NCI-H524 (cell line): Measurements from ENCODE around the gene MYL12A.

Experiments used
- DNase-seq, 2 experiments: peaks; one replicate each; lab custom pipeline; 2025; lab: John Stamatoyannopoulos, UW

MYL12A gene

GRCh38 chr18:3225588-3225987 lies 22.0 kb upstream of the MYL12A start:
- DNase-seq: no peak

- DNase-seq: no peak
Observed at GRCh38 chr18:3226048-3226447, 21.6 kb upstream of the MYL12A start.

GRCh38 chr18:3230401-3231334 lies 16.9 kb upstream of the MYL12A start:
- no peak for DNase-seq

GRCh38 chr18:3233004-3233403 lies 14.6 kb upstream of the MYL12A start:
- DNase-seq: no peak

GRCh38 chr18:3233433-3234168 lies 14.0 kb upstream of the MYL12A start:
- DNase-seq: no peak

- DNase-seq: no peak
Observed at GRCh38 chr18:3234457-3234856, 13.1 kb upstream of the MYL12A start.

GRCh38 chr18:3235846-3236245 lies 11.8 kb upstream of the MYL12A start:
- DNase-seq: no peak

GRCh38 chr18:3236470-3236869 lies 11.1 kb upstream of the MYL12A start:
- DNase-seq: no peak

GRCh38 chr18:3238742-3239141 lies 8.9 kb upstream of the MYL12A start:
- DNase-seq: no peak

- no peak for DNase-seq
Observed at GRCh38 chr18:3245185-3245564, 2.4 kb upstream of the MYL12A start.

- DNase-seq: peak; percentile 71 to 89
Observed at GRCh38 chr18:3245853-3246634, 1.6 kb upstream of the MYL12A start.

GRCh38 chr18:3246635-3247239 lies 864 bp upstream of the MYL12A start:
- DNase-seq: peak in 1 of 2 experiments; percentile 37

GRCh38 chr18:3248062-3248657 lies 559 bp downstream of the MYL12A start:
- peak in 1 of 2 experiments; percentile 43 for DNase-seq

GRCh38 chr18:3248658-3249359 lies 1.2 kb downstream of the MYL12A start:
- DNase-seq: no peak

- DNase-seq: no peak
Observed at GRCh38 chr18:3250237-3251107, 2.9 kb downstream of the MYL12A start.

- DNase-seq: no peak
Observed at GRCh38 chr18:3251249-3251962, 3.8 kb downstream of the MYL12A start.

GRCh38 chr18:3251963-3252277 lies 4.3 kb downstream of the MYL12A start:
- no peak for DNase-seq

- no peak for DNase-seq
Observed at GRCh38 chr18:3252843-3253242, 5.2 kb downstream of the MYL12A start.

GRCh38 chr18:3254725-3255124 lies 7.1 kb downstream of the MYL12A start:
- DNase-seq: no peak
